ENCODE results near the gene UNC5A. TPM values are rescaled to one million over a fixed set of nuclear protein-coding genes. Genes with fewer than 3 reads are reported as not detected.

The UNC5A gene
- total RNA-seq, 4 donors from 2014 or later: 0.34 to 0.67 (median 0.67) TPM; not detected in 1

GRCh38 chr5:176902102-176902814 lies 91.9 kb downstream of the UNC5A start:
- Histone ChIP-seq H3K36me3 (peaks cover 39 to 40% of the 10 kb centered on the region in 2 donors), H3K27me3 (no peaks in the 10 kb centered on the region), H3K27ac (no peak overlapping the region), H3K4me1 (no peaks in the 10 kb centered on the region), H3K4me3 (replicated peaks in 1 of 3) (no peak overlapping the region), H3K9me3 (no peaks in the 10 kb centered on the region)
- intact Hi-C loops (cut with DNase I): no loop called here
- WGBS, 2 donors: 92 to 93% methylated on average over 6 of the region's 6 CpGs
- no peak for DNase-seq
- no peak for TF ChIP-seq POLR2A (IDR thresholded peaks at IDR 0.05)
- TF ChIP-seq CTCF (IDR thresholded peaks at IDR 0.05): no peak

GRCh38 chr5:176902911-176903664 lies 92.7 kb downstream of the UNC5A start:
- peaks cover 47 to 49% of the 10 kb centered on the region in 2 donors for H3K36me3 ChIP-seq
- H3K4me3 ChIP-seq (replicated peaks in 1 of 3): no peak overlapping the region
- TF ChIP-seq POLR2A (IDR thresholded peaks at IDR 0.05): no peak
- TF ChIP-seq CTCF (IDR thresholded peaks at IDR 0.05): no peak
- DNase-seq: no peak
- H3K27ac ChIP-seq: no peak overlapping the region
- no peaks in the 10 kb centered on the region for H3K4me1 ChIP-seq
- H3K9me3 ChIP-seq: no peaks in the 10 kb centered on the region
- WGBS, 2 donors: 92 to 94% methylated on average over 5 of the region's 5 CpGs
- no peaks in the 10 kb centered on the region for H3K27me3 ChIP-seq
- intact Hi-C loops (cut with DNase I): no loop called here

- Histone ChIP-seq H3K27ac (no peak overlapping the region), H3K4me3 (replicated peaks in 1 of 3) (no peak overlapping the region), H3K4me1 (no peaks in the 10 kb centered on the region), H3K36me3 (peaks cover 51 to 54% of the 10 kb centered on the region in 2 donors), H3K27me3 (no peaks in the 10 kb centered on the region), H3K9me3 (no peaks in the 10 kb centered on the region)
- TF ChIP-seq POLR2A (IDR thresholded peaks at IDR 0.05) (no peak), CTCF (IDR thresholded peaks at IDR 0.05) (no peak)
- intact Hi-C loops (cut with DNase I): no loop called here
- 88 to 92% methylated on average over 3 of the region's 3 CpGs for WGBS, 2 donors
- no peak for DNase-seq
Measured at GRCh38 chr5:176904276-176904675, 93.9 kb downstream of the UNC5A start.

GRCh38 chr5:176906126-176906525 lies 95.8 kb downstream of the UNC5A start:
- no peak for DNase-seq
- H3K9me3 ChIP-seq: no peaks in the 10 kb centered on the region
- intact Hi-C loops (cut with DNase I): no loop called here
- H3K27me3 ChIP-seq: no peaks in the 10 kb centered on the region
- WGBS, 2 donors: 84 to 95% methylated on average over 1 of the region's 1 CpG
- H3K36me3 ChIP-seq: peaks cover 51 to 54% of the 10 kb centered on the region in 2 donors
- TF ChIP-seq POLR2A (IDR thresholded peaks at IDR 0.05): no peak
- TF ChIP-seq CTCF (IDR thresholded peaks at IDR 0.05): no peak
- no peaks in the 10 kb centered on the region for H3K4me1 ChIP-seq
- no peak overlapping the region for H3K27ac ChIP-seq
- H3K4me3 ChIP-seq (replicated peaks in 1 of 3): no peak overlapping the region

- no peaks in the 10 kb centered on the region for H3K27me3 ChIP-seq
- H3K27ac ChIP-seq: no peak overlapping the region
- H3K9me3 ChIP-seq: no peaks in the 10 kb centered on the region
- WGBS, 2 donors: 89 to 95% methylated on average over 3 of the region's 3 CpGs
- TF ChIP-seq POLR2A (IDR thresholded peaks at IDR 0.05) (no peak), CTCF (IDR thresholded peaks at IDR 0.05) (no peak)
- no peak overlapping the region for H3K4me3 ChIP-seq (replicated peaks in 1 of 3)
- DNase-seq: no peak
- intact Hi-C loops (cut with DNase I): no loop called here
- H3K4me1 ChIP-seq: no peaks in the 10 kb centered on the region
- H3K36me3 ChIP-seq: peaks cover 51 to 54% of the 10 kb centered on the region in 2 donors
Measured at GRCh38 chr5:176906796-176907195, 96.4 kb downstream of the UNC5A start.
